CD14-positive monocyte (primary cell): ENCODE measurements around the gene TMPRSS15. TPM values are rescaled to one million over a fixed set of nuclear protein-coding genes. Genes with fewer than 3 reads are reported as not detected.

Experiments used
- DNase-seq, 3 donors: peaks; one replicate each; pipeline ENCODE4 v3.0.0-alpha.2; 2011 to 2022
- H2AFZ ChIP-seq: 2 replicates; pipeline ENCODE4 v1.6.0; 2012; ENCODE audit warnings: mild to moderate bottlenecking, low read depth, low read length, inconsistent platforms; ENCODE audit not compliant: insufficient read depth, poor library complexity, severe bottlenecking
- H3K27ac ChIP-seq, 2 donors: 1 replicate in 1 of 2; 2 replicates in 1 of 2; pipeline ENCODE4 v1.5.1; 2012 to 2013; ENCODE audit warnings: low read length in 2 of 2, control low read depth in 1 of 2, inconsistent platforms in 1 of 2, low read depth in 1 of 2, mild to moderate bottlenecking in 1 of 2
- H3K27me3 ChIP-seq, 2 donors: one replicate each; pipeline versions ENCODE4 v1.6.0 to v1.6.1; 2011 to 2013; ENCODE audit warnings: low read length in 2 of 2; ENCODE audit not compliant: control insufficient read depth in 2 of 2, insufficient read depth in 2 of 2
- H3K36me3 ChIP-seq, 2 donors: replicated peaks in 1 of 2; 1 replicate in 1 of 2; 2 replicates in 1 of 2; pipeline versions ENCODE4 v1.5.1 to v1.6.1; 2012 to 2013; ENCODE audit warnings: low read length in 2 of 2, control low read depth in 1 of 2, inconsistent platforms in 1 of 2, mild to moderate bottlenecking in 1 of 2; ENCODE audit not compliant: insufficient read depth in 2 of 2, control insufficient read depth in 1 of 2
- H3K4me1 ChIP-seq, 2 donors: 1 replicate in 1 of 2; 2 replicates in 1 of 2; pipeline versions ENCODE4 v1.5.1 to v1.6.1; 2012 to 2013; ENCODE audit warnings: low read length in 2 of 2, control low read depth in 1 of 2, inconsistent platforms in 1 of 2, mild to moderate bottlenecking in 1 of 2, moderate library complexity in 1 of 2; ENCODE audit not compliant: insufficient read depth in 2 of 2, control insufficient read depth in 1 of 2
- H3K4me2 ChIP-seq: replicated peaks from 2 replicates; pipeline ENCODE3; 2012; ENCODE audit warnings: low read length, moderate library complexity, mild to moderate bottlenecking; ENCODE audit not compliant: poor library complexity, severe bottlenecking; ENCODE audit errors: extremely low read depth
- H3K4me3 ChIP-seq, 3 experiments: fragments of 200-600 bp in 1 of 3; sonication (generic) in 1 of 3; replicated peaks in 1 of 3; 1 replicate in 2 of 3; 2 replicates in 1 of 3; pipeline ENCODE4 v1.5.1; 2011 to 2013; ENCODE audit warnings: low read length in 3 of 3, mild to moderate bottlenecking in 3 of 3, control low read depth in 2 of 3, low read depth in 2 of 3, inconsistent platforms in 1 of 3, moderate library complexity in 1 of 3
- H3K79me2 ChIP-seq: 2 replicates; pipeline ENCODE4 v1.6.0; 2012; ENCODE audit warnings: mild to moderate bottlenecking, control low read depth, inconsistent platforms, low read length, moderate library complexity; ENCODE audit not compliant: insufficient read depth
- H3K9ac ChIP-seq: 2 replicates; pipeline ENCODE4 v1.6.0; 2017; ENCODE audit warnings: low read length, mild to moderate bottlenecking; ENCODE audit not compliant: insufficient read depth, poor library complexity, severe bottlenecking
- H3K9me3 ChIP-seq, 2 donors: replicated peaks in 1 of 2; 1 replicate in 1 of 2; 2 replicates in 1 of 2; pipeline versions ENCODE4 v1.5.1 to v1.6.1; 2012 to 2013; ENCODE audit warnings: low read length in 2 of 2, control low read depth in 1 of 2; ENCODE audit not compliant: control insufficient read depth in 1 of 2, insufficient read depth in 1 of 2
- H4K20me1 ChIP-seq: 2 replicates; pipeline ENCODE4 v1.6.0; 2012; ENCODE audit warnings: mild to moderate bottlenecking, low read length, control low read depth, moderate library complexity; ENCODE audit not compliant: insufficient read depth
- H3K27ac Mint-ChIP-seq, 7 donors: one replicate each; pipeline ENCODE4 v1.8.0; 2020; ENCODE audit warnings: mild to moderate bottlenecking in 7 of 7, mixed read lengths in 7 of 7, moderate library complexity in 6 of 7, inconsistent platforms in 2 of 7
- H3K27me3 Mint-ChIP-seq, 3 donors: one replicate each; pipeline ENCODE4 v1.8.0; 2021 to 2022; ENCODE audit warnings: low read depth in 3 of 3, mild to moderate bottlenecking in 3 of 3, mixed read lengths in 3 of 3, moderate library complexity in 3 of 3, inconsistent platforms in 1 of 3
- H3K36me3 Mint-ChIP-seq, 2 donors: one replicate each; pipeline ENCODE4 v1.8.0; 2020; ENCODE audit warnings: mixed read lengths in 2 of 2, inconsistent platforms in 1 of 2, mild to moderate bottlenecking in 1 of 2
- H3K4me1 Mint-ChIP-seq: one replicate; pipeline ENCODE4 v1.8.0; 2020; ENCODE audit warnings: mild to moderate bottlenecking, mixed read lengths
- H3K4me3 Mint-ChIP-seq, 2 donors: one replicate each; pipeline ENCODE4 v1.8.0; 2020; ENCODE audit warnings: mild to moderate bottlenecking in 2 of 2, mixed read lengths in 2 of 2, moderate library complexity in 1 of 2
- H3K9me3 Mint-ChIP-seq, 7 donors: one replicate each; pipeline ENCODE4 v1.8.0; 2020 to 2022; ENCODE audit warnings: mixed read lengths in 7 of 7, mild to moderate bottlenecking in 6 of 7, moderate library complexity in 6 of 7, inconsistent platforms in 2 of 7
- CTCF ChIP-seq: fragments of 200-600 bp; IDR thresholded peaks from one replicate; pipeline ENCODE4 v1.8.0; 2022; ENCODE audit warnings: antibody characterized with exemption, mild to moderate bottlenecking
- WGBS: methylation state at CpG from one replicate; pipeline ENCODE4 v1.1.5; 2013; ENCODE audit warnings: missing lambda C conversion rate; ENCODE audit not compliant: insufficient coverage; 5-methylcytosine and 5-hydroxymethylcytosine counted together
- intact Hi-C, 2 donors: fragments of 100-400 bp; cut with micrococcal nuclease; formaldehyde crosslinking; loops; one replicate each; pipeline versions ENCODE4 v1.15.0 to v1.15.1; 2023
- polyA plus RNA-seq, 3 donors: library from polyadenylated mRNA; depleted of rRNA in 1 of 3; unstranded in 2 of 3; stranded (reverse) in 1 of 3; fragments of 300-500 nt in 2 of 3; fragments of >200 nt in 1 of 3; fragmentation: Illumina TruSeq in 2 of 3; gene quantifications; 1 replicate in 2 of 3; 2 replicates in 1 of 3; pipeline ENCODE4 v1.2.3, GENCODE V29; 2012 to 2021

Gene TMPRSS15
- polyA plus RNA-seq, 3 donors: not detected

GRCh38 chr21:18354947-18355346 is 48.6 kb downstream of the TMPRSS15 start:
- H3K4me3 Mint-ChIP-seq: no peak overlapping the region
- DNase-seq: no peak
- intact Hi-C loops: no loop called here
- H3K36me3 Mint-ChIP-seq: no peaks in the 10 kb centered on the region
- H3K79me2 ChIP-seq: no peaks in the 10 kb centered on the region
- H3K4me1 ChIP-seq: no peaks in the 10 kb centered on the region
- H3K9me3 ChIP-seq: no peaks in the 10 kb centered on the region
- H3K27me3 ChIP-seq: no peaks in the 10 kb centered on the region
- H3K9me3 Mint-ChIP-seq: no peaks in the 10 kb centered on the region
- no peaks in the 10 kb centered on the region for H3K36me3 ChIP-seq
- no peak overlapping the region for H3K27ac ChIP-seq
- no peak overlapping the region for H3K4me3 ChIP-seq
- no peak overlapping the region for H3K4me2 ChIP-seq
- no peaks in the 10 kb centered on the region for H4K20me1 ChIP-seq
- H3K27me3 Mint-ChIP-seq: peaks cover 0 to 2% (median 0%) of the 10 kb centered on the region in 3 donors
- no peaks in the 10 kb centered on the region for H3K4me1 Mint-ChIP-seq
- no CpG with 5 or more reads among the region's 1 CpG for WGBS
- no peak overlapping the region for H2AFZ ChIP-seq
- H3K9ac ChIP-seq: no peak overlapping the region
- H3K27ac Mint-ChIP-seq: no peak overlapping the region
- TF ChIP-seq CTCF: no peak

- no peaks in the 10 kb centered on the region for H4K20me1 ChIP-seq
- Mint-ChIP-seq H3K9me3 (peaks cover 0 to 2% (median 0%) of the 10 kb centered on the region in 7 donors), H3K4me3 (no peak overlapping the region), H3K27me3 (peaks cover 0 to 2% (median 0%) of the 10 kb centered on the region in 3 donors), H3K36me3 (no peaks in the 10 kb centered on the region), H3K27ac (no peak overlapping the region), H3K4me1 (no peaks in the 10 kb centered on the region)
- no peak overlapping the region for H2AFZ ChIP-seq
- no peaks in the 10 kb centered on the region for H3K36me3 ChIP-seq
- no peak for DNase-seq
- H3K9me3 ChIP-seq: no peaks in the 10 kb centered on the region
- no peaks in the 10 kb centered on the region for H3K79me2 ChIP-seq
- intact Hi-C loops: no loop called here
- TF ChIP-seq CTCF: no peak
- H3K4me2 ChIP-seq: no peak overlapping the region
- no peak overlapping the region for H3K4me3 ChIP-seq
- no peak overlapping the region for H3K27ac ChIP-seq
- H3K4me1 ChIP-seq: no peaks in the 10 kb centered on the region
- no peaks in the 10 kb centered on the region for H3K27me3 ChIP-seq
- H3K9ac ChIP-seq: no peak overlapping the region
- 75% methylated on average over 1 of the region's 2 CpGs for WGBS
Observed at GRCh38 chr21:18350216-18350615, 53.4 kb downstream of the TMPRSS15 start.
